Upper lobe of right lung (tissue), 1 donor: ENCODE measurements around the gene CXCL10. TPM values are rescaled to one million over a fixed set of nuclear protein-coding genes. Genes with fewer than 3 reads are reported as not detected.

Experiments
- ATAC-seq: fragments of 200-7000 bp; cut with Tn5 transposase; one replicate; pipeline ENCODE4 v1.9.1; 2020; ENCODE audit warnings: mild to moderate bottlenecking, moderate library complexity
- DNase-seq: peaks from one replicate; pipeline ENCODE4 v3.0.0-alpha.2; 2020
- H3K27ac ChIP-seq: fragments of 200-600 bp; one replicate; pipeline ENCODE4 v1.8.0; 2022
- H3K27me3 ChIP-seq: fragments of 200-600 bp; one replicate; pipeline ENCODE4 v1.8.0; 2022; ENCODE audit warnings: mild to moderate bottlenecking
- H3K36me3 ChIP-seq: fragments of 200-600 bp; one replicate; pipeline ENCODE4 v1.8.0; 2022
- H3K4me1 ChIP-seq: fragments of 200-600 bp; one replicate; pipeline ENCODE4 v1.8.0; 2022
- H3K4me3 ChIP-seq: fragments of 200-600 bp; one replicate; pipeline ENCODE4 v1.8.0; 2022; ENCODE audit warnings: mild to moderate bottlenecking
- H3K9me3 ChIP-seq: fragments of 200-600 bp; one replicate; pipeline ENCODE4 v1.8.0; 2022
- CTCF ChIP-seq: fragments of 200-600 bp; IDR thresholded peaks from one replicate; pipeline ENCODE4 v1.8.0; 2022; ENCODE audit warnings: antibody characterized with exemption
- intact Hi-C: fragments of 100-400 bp; cut with DNase I; formaldehyde crosslinking; loops from one replicate; pipeline ENCODE4 v1.11.0; 2022
- total RNA-seq: library from RNA; stranded (reverse); fragmentation: NEBNext Ultra II Directional; extraction: Animal tissue kit (Norgen Biotek cat#: 25700); gene quantifications from one replicate; pipeline ENCODE4 v1.2.1, GENCODE V29; 2021
- donor health status: DM: no; HTN: yes; CAD: no; lungs with severe emphysema.

Gene CXCL10
- total RNA-seq, 1 donor from 2014 or later: 3.3 TPM

- no peaks in the 10 kb centered on the region for H3K4me1 ChIP-seq
- H3K9me3 ChIP-seq: no peaks in the 10 kb centered on the region
- intact Hi-C loops: no loop called here
- TF ChIP-seq CTCF: no peak
- ATAC-seq (no peak), DNase-seq (no peak)
- no peak overlapping the region for H3K27ac ChIP-seq
- H3K4me3 ChIP-seq: no peak overlapping the region
- H3K27me3 ChIP-seq: no peaks in the 10 kb centered on the region
- no peaks in the 10 kb centered on the region for H3K36me3 ChIP-seq
Observed at GRCh38 chr4:76022031-76022430, 1.3 kb downstream of the CXCL10 start.

- no peak overlapping the region for H3K4me3 ChIP-seq
- ATAC-seq: no peak
- no peak for DNase-seq
- no peaks in the 10 kb centered on the region for H3K9me3 ChIP-seq
- H3K4me1 ChIP-seq: no peaks in the 10 kb centered on the region
- H3K27ac ChIP-seq: no peak overlapping the region
- intact Hi-C loops: no loop called here
- no peak for TF ChIP-seq CTCF
- H3K27me3 ChIP-seq: no peaks in the 10 kb centered on the region
- H3K36me3 ChIP-seq: no peaks in the 10 kb centered on the region
Observed at GRCh38 chr4:76017056-76017686, 6.1 kb downstream of the CXCL10 start.

GRCh38 chr4:76016393-76016792, 6.9 kb downstream of the CXCL10 start:
- ATAC-seq: no peak
- no peak for DNase-seq
- no peak overlapping the region for H3K27ac ChIP-seq

GRCh38 chr4:76013540-76013939, 9.8 kb downstream of the CXCL10 start:
- Histone ChIP-seq H3K36me3 (no peaks in the 10 kb centered on the region), H3K27ac (no peak overlapping the region), H3K4me1 (peaks cover 5% of the 10 kb centered on the region), H3K4me3 (no peak overlapping the region), H3K9me3 (no peaks in the 10 kb centered on the region), H3K27me3 (no peaks in the 10 kb centered on the region)
- DNase-seq (no peak), ATAC-seq (no peak)
- intact Hi-C loops: no loop called here
- no peak for TF ChIP-seq CTCF

More at GRCh38 chr4:76016393-76016792, 6.9 kb downstream of the CXCL10 start:
- H3K9me3 ChIP-seq: no peaks in the 10 kb centered on the region
- H3K36me3 ChIP-seq: no peaks in the 10 kb centered on the region
- peaks cover 3% of the 10 kb centered on the region for H3K4me1 ChIP-seq
- H3K4me3 ChIP-seq: no peak overlapping the region
- no peak for TF ChIP-seq CTCF
- no peaks in the 10 kb centered on the region for H3K27me3 ChIP-seq
- intact Hi-C loops: no loop called here

GRCh38 chr4:76012388-76012801, 10.9 kb downstream of the CXCL10 start:
- Histone ChIP-seq H3K36me3 (no peaks in the 10 kb centered on the region), H3K27ac (peak overlapping the region; percentile 74), H3K4me1 (peaks cover 5% of the 10 kb centered on the region), H3K4me3 (no peak overlapping the region), H3K27me3 (no peaks in the 10 kb centered on the region), H3K9me3 (no peaks in the 10 kb centered on the region)
- ATAC-seq (no peak), DNase-seq (no peak)
- intact Hi-C loops: no loop called here
- TF ChIP-seq CTCF: no peak
